Kidney capillary endothelial cell (primary cell): ENCODE data around the gene ABCB1.
"Not testable (repeated sequence)": the region's sequence is repeated elsewhere in the genome, so short reads cannot be mapped to it uniquely, and the experiment has no call there.

ENCODE experiments used
- DNase-seq: peaks from one replicate; pipeline ENCODE4 v3.0.0-alpha.2; 2018; ENCODE audit warnings: low spot score

ABCB1 gene

GRCh38 chr7:87473192-87473591 lies 127.5 kb downstream of the ABCB1 start:
- DNase-seq: no peak

DNA sequence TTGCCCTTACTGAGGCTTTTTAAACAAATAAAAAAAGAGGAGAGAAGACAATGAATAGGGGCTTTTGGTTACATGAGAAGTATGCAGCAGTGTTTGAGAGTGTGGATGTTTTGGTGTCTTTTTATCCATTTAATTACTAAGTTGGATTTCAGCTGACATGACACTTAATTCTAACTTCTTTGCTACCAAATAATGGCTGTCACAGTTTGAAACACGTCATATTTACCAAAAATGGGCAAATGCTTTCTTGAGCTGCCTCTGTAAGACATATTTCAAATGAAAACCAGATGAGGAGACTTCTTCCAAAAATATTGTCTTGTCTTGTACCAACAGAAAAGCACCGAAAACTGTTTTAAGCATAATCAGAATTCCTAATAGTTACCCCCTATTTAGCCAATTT lies 129.2 kb downstream of the ABCB1 start:
- DNase-seq: no peak

DNA sequence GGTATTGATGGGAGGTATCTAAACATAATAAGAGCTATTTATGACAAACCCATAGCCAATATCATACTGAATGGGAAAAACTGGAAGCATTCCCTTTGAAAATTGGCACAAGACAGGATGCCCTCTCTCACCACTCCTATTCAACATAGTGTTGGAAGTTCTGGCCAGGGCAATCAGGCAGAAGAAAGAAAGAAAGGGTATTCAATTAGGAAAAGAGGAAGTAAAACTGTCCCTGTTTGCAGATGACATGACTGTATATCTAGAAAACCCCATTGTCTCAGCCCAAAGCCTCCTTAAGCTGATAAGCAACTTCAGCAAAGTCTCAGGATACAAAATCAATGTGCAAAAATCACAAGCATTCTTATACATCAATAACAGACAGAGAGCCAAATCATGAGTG lies 131.5 kb downstream of the ABCB1 start:
- DNase-seq: not testable (repeated sequence)

DNA sequence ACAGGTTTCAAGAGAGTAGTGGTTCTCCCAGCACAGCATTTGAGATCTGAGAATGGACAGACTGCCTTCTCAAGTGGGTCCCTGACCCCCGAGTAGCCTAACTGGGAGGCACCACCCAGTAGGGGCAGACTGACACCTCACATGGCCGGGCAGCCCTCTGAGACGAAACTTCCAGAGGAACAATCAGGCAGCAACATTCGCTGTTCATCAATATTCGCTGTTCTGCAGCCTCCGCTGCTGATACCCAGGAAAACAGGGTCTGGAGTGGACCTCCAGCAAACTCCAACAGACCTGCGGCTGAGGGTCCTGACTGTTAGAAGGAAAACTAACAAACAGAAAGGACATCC lies 135.2 kb downstream of the ABCB1 start:
- DNase-seq: not testable (repeated sequence)

GRCh38 chr7:87464830-87465533 lies 135.7 kb downstream of the ABCB1 start:
- not testable (repeated sequence) for DNase-seq

- no peak for DNase-seq
These were observed 136.7 kb downstream of the ABCB1 start for GRCh38 chr7:87463982-87464381.

- DNase-seq: not testable (repeated sequence)
These were observed 140.2 kb downstream of the ABCB1 start for GRCh38 chr7:87460444-87460843.

DNA sequence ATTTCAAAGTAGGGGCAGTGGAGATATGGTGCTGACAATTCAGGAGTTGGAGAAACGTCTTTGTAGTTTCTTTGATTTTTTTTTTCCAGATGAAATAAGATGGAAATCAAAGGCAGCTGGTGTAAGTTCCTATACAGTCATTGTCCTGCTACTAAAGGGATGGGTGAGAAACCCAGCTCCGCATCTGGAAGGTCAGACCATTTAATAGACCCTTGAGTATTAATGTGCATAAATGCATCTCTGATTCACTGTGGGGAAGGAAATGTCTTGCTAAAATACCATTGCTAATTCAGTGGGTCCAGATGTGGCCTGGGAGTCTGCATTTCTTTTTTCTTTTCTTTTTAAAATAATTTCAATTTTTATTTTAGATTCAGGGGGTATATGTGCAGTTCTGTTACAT lies 140.7 kb downstream of the ABCB1 start:
- no peak for DNase-seq

- no peak for DNase-seq
These were observed 142.5 kb downstream of the ABCB1 start for GRCh38 chr7:87458148-87458547.

DNA sequence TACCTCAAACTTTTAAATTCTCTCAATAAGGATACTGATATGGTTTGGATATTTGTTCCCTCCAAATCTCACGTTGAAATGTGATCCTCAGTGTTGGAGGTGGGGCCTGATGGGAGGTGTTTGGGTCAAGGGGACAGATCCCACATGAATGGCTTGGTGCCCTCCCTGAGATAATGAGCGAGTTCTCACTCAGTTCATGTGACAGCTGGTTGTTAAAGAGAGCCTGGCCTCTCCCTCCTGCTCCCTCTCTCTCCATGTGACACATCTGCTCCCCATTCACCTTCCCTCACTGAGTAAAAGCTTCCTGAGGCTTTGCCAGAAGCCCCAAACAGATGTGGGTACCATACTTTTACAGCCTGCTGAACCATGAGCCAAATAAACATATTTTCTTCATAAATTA lies 144.4 kb downstream of the ABCB1 start:
- no peak for DNase-seq
